ENCODE measurements around the gene CDC73.

The CDC73 gene

DNA sequence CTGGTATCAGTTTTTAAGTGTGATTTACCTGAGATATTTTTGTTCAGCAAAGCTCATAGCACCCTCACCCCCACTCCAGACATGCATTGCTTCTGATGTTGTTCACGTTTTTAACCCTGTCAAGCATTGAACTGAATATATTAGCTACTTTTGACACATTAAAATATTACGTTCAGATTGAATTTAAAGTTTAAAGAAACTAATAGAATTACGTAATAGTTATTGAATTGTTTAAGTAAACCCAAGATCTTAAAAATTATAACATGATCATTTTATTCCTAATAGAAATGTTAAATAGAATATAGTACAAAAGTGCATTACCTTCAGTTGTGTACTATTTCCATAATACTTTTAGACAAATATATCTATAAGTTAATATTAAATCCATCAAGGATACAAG is 35.5 kb upstream of the CDC73 start:
- Mint-ChIP-seq H3K9me3 (no peaks in the 10 kb centered on the region), H3K27ac (no peak overlapping the region), H3K27me3 (ENCODE audit: low read depth) (no peaks in the 10 kb centered on the region), H3K4me3 (no peak overlapping the region), H3K36me3 (ENCODE audit: low read depth) (peaks cover 51% of the 10 kb centered on the region), H3K4me1 (no peaks in the 10 kb centered on the region)
- TF ChIP-seq, protein P1, sequence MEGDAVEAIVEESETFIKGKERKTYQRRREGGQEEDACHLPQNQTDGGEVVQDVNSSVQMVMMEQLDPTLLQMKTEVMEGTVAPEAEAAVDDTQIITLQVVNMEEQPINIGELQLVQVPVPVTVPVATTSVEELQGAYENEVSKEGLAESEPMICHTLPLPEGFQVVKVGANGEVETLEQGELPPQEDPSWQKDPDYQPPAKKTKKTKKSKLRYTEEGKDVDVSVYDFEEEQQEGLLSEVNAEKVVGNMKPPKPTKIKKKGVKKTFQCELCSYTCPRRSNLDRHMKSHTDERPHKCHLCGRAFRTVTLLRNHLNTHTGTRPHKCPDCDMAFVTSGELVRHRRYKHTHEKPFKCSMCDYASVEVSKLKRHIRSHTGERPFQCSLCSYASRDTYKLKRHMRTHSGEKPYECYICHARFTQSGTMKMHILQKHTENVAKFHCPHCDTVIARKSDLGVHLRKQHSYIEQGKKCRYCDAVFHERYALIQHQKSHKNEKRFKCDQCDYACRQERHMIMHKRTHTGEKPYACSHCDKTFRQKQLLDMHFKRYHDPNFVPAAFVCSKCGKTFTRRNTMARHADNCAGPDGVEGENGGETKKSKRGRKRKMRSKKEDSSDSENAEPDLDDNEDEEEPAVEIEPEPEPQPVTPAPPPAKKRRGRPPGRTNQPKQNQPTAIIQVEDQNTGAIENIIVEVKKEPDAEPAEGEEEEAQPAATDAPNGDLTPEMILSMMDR (IDR thresholded peaks at IDR 0.05; ENCODE audit: unreplicated experiment in 3 of 3): no peak

DNA sequence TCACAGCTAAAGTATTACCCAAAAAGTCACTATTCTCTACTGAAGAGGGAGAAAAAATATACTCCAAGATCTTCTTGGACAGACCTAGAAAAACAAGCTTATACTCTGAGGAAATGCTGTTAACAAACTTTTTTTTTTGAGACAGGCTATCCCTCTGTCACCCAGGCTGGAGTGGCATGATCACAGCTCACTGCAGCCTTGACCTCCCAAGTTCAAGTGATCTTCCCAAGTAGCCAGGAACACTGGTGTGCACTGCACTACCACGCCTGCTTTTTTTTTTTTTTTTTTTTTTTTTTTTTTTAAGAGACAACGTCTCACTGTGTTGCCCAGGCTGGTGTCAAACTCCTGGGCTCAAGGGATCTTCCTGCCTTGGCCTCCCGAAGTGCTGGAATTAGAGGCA is 33.9 kb upstream of the CDC73 start:
- Mint-ChIP-seq H3K36me3 (ENCODE audit: low read depth) (peaks cover 39% of the 10 kb centered on the region), H3K27ac (no peak overlapping the region), H3K4me1 (no peaks in the 10 kb centered on the region), H3K9me3 (no peaks in the 10 kb centered on the region), H3K27me3 (ENCODE audit: low read depth) (no peaks in the 10 kb centered on the region), H3K4me3 (no peak overlapping the region)
- TF ChIP-seq, protein P1 (IDR thresholded peaks at IDR 0.05; ENCODE audit: unreplicated experiment in 3 of 3): no peak

DNA sequence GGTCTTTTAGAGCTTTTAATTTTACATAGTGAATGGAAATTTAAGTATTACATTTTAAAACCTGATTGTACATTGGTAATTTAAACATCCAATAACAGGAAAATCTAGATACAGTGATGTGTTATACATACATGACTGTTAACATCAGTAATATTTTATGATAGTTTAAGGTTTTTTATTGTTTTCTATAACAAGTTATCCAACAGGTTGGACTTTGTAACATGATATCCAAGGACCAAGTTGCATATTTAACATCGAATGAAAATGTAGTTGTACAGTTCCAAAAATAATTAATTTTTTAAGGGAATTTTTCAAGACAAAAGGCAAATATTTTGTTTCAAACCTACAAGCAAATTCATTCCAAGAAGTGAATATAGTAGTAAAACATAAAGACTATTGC is 31.0 kb upstream of the CDC73 start:
- no peaks in the 10 kb centered on the region for H3K9me3 Mint-ChIP-seq
- H3K27ac Mint-ChIP-seq: no peak overlapping the region
- no peaks in the 10 kb centered on the region for H3K27me3 Mint-ChIP-seq (ENCODE audit: low read depth)
- H3K4me3 Mint-ChIP-seq: no peak overlapping the region
- no peaks in the 10 kb centered on the region for H3K4me1 Mint-ChIP-seq
- H3K36me3 Mint-ChIP-seq (ENCODE audit: low read depth): peaks cover 24% of the 10 kb centered on the region
- TF ChIP-seq, protein P1 (IDR thresholded peaks at IDR 0.05; ENCODE audit: unreplicated experiment in 3 of 3): no peak

DNA sequence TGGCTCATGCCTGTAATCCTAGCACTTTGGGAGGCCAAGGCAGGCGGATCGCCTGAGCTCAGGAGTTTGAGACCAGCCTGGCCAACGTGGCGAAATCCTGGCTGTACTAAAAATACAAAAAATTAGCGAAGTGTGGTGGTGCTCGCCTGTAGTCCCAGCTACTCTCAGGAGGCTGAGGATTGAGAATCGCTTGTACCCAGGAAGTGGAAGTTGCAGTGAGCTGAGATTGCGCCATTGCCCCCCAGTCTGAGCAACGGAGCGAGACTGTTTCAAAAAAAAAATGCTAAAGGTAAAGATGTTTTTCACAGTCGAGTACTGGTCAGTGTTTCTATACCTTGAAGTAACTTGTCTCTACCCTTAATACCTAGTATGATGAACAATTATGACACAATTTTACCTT is 27.7 kb upstream of the CDC73 start:
- H3K4me3 Mint-ChIP-seq: no peak overlapping the region
- no peak overlapping the region for H3K27ac Mint-ChIP-seq

DNA sequence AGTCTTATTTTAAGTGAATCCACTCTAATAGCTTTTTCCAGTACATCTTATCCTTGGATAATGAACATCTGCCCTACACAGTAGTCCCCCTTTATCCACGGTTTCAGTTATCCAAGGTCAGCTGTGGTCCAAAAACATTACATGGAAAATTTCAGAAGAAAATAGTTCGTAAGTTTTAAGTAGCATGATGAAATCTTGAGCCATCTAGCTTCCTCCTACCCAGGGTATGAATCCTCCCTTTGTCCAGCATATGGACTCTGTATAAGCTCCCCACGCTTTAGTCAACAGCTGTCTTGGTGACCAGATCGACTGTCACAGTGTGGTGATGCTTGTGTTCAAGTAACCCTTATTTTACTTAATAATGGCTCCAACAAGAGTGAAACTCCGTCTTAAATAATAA is 19.2 kb upstream of the CDC73 start:
- peaks cover 9% of the 10 kb centered on the region for H3K36me3 Mint-ChIP-seq (ENCODE audit: low read depth)
- no peaks in the 10 kb centered on the region for H3K9me3 Mint-ChIP-seq
- H3K4me3 Mint-ChIP-seq: peak overlapping the region in 1 of 3 experiments; percentile 92
- peaks cover 30% of the 10 kb centered on the region for H3K4me1 Mint-ChIP-seq
- TF ChIP-seq, protein P1 (IDR thresholded peaks at IDR 0.05; ENCODE audit: unreplicated experiment in 3 of 3): no peak
- H3K27me3 Mint-ChIP-seq (ENCODE audit: low read depth): no peaks in the 10 kb centered on the region
- H3K27ac Mint-ChIP-seq: peak overlapping the region in 1 of 3 experiments; percentile 78

More for the DNA sequence above, 27.7 kb upstream of the CDC73 start:
- Mint-ChIP-seq H3K4me1 (no peaks in the 10 kb centered on the region), H3K27me3 (ENCODE audit: low read depth) (no peaks in the 10 kb centered on the region), H3K9me3 (no peaks in the 10 kb centered on the region), H3K36me3 (ENCODE audit: low read depth) (peaks cover 33% of the 10 kb centered on the region)
- TF ChIP-seq, protein P1 (IDR thresholded peaks at IDR 0.05; ENCODE audit: unreplicated experiment in 3 of 3): no peak

DNA sequence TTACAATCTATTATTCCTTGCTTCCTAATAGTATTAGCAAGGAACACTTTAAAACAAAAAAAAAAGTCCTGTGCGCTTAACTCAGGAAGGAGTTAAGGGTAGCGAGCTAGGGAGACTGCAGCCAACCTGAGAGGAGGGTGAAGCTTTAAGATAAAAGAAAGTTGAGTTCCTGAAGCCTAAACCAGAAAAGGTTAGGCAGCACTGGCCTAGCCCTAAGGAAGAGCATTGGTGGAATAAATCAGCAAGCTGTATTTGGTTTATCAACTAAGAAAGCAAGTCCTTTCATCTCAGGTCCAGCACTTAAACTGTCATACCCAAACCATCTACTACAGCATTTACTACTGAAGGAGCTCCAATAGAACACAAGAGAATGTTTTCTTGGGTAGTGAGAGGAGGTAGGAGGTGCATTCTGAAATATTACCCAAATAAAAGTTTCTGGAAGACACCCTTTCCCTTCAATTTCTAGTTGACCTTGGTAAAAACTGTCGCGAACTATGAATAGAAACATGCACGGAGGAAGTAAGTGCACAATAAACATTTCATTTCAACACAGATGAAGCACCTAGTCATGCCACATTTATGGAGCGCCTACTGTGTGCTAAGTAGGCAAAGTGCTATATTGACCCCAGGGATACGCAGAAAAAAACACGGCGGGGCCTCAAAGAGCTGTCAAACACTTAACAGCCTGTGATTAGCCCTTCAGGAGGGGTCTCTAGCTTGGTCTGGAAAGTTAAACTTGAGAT is 17.9 kb upstream of the CDC73 start:
- H3K4me3 Mint-ChIP-seq: peak overlapping the region; percentile 92 to 94 (median 93)

More for the DNA sequence above, 17.9 kb upstream of the CDC73 start:
- TF ChIP-seq, protein P1 (IDR thresholded peaks at IDR 0.05; ENCODE audit: unreplicated experiment in 3 of 3): no peak
- H3K27ac Mint-ChIP-seq: peak overlapping the region; percentile 78 to 95 (median 87)
- peaks cover 30% of the 10 kb centered on the region for H3K4me1 Mint-ChIP-seq
- peaks cover 6% of the 10 kb centered on the region for H3K36me3 Mint-ChIP-seq (ENCODE audit: low read depth)
- H3K27me3 Mint-ChIP-seq (ENCODE audit: low read depth): peaks cover 2% of the 10 kb centered on the region
- no peaks in the 10 kb centered on the region for H3K9me3 Mint-ChIP-seq

All from nephron (organoid).